Left cardiac atrium (tissue), 4 donors: Measurements from ENCODE around the gene ASPDH. TPM values are rescaled to one million over a fixed set of nuclear protein-coding genes. Genes with fewer than 3 reads are reported as not detected.

ENCODE experiments used
- ATAC-seq, 2 donors: fragments of 200-7000 bp; cut with Tn5 transposase; one replicate each; pipeline ENCODE4 v1.9.1; 2020; ENCODE audit warnings: mild to moderate bottlenecking in 2 of 2, moderate library complexity in 2 of 2
- DNase-seq: peaks from one replicate; pipeline ENCODE4 v3.0.0-alpha.2; 2020
- intact Hi-C, 2 donors: fragments of 100-400 bp; cut with DNase I; formaldehyde crosslinking; loops; one replicate each; pipeline versions ENCODE4 v1.14.1 to v1.15.1; 2022 to 2023
- long read RNA-seq: library from polyadenylated mRNA; unstranded; transcript quantifications from one replicate; pipeline ENCODE4 v2.0.0, GENCODE V29; 2021
- total RNA-seq, 2 donors: library from RNA; stranded (reverse); fragmentation: NEBNext Ultra II Directional; extraction: Animal tissue kit (Norgen Biotek cat#: 25700); gene quantifications; one replicate each; pipeline ENCODE4 v1.2.1, GENCODE V29; 2021
- donor health status: DM: no; HTN: yes; CAD: no.
- donor health status: DM: no; HTN: yes; CAD: no; lungs with severe emphysema.
- donor health status: DM: yes; HTN: yes; CAD: no.
- donor health status: Dilated cardiomyopathy.

The ASPDH gene
- total RNA-seq = not detected
- long read RNA-seq = 0 reads

- ATAC-seq = no peak
- intact Hi-C loops = no loop called here
- DNase-seq = no peak
These were observed at the start of gene ASPDH for GRCh38 chr19:50513746-50514345. Gene ASPDH, minus strand, starts transcription at chr19:50513913. Its CDS starts 90 bp downstream, at chr19:50513823.

GRCh38 chr19:50562996-50563395 is 49.3 kb upstream of the ASPDH start:
- DNase-seq = no peak
- intact Hi-C loops = no loop called here
- ATAC-seq = no peak

- DNase-seq (no peak), ATAC-seq (no peak)
- intact Hi-C loops = no loop called here
These were observed 48.6 kb upstream of the ASPDH start for GRCh38 chr19:50562329-50562728.

- no peak for ATAC-seq
- intact Hi-C loops = no loop called here
- DNase-seq = no peak
These were observed 45.9 kb upstream of the ASPDH start for GRCh38 chr19:50559636-50560035.

DNA sequence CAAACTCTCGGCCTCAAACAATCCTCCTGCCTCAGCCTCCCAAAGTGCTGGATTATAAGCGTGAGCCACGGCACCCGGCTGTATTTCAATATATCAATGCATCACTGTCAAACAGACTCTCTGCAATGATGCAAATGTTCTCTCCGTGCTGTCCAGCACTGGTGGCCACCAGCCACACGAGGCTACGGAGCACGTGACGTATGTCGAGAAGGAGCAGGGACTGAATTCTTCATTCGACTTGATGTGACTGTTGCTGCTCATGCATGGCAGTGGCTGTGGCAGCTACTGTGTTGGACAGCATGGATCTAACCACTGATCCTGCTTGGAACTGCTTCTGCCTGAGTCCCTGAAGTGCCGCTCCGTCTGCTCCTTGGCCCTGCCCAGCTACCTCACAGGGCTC is 44.7 kb upstream of the ASPDH start:
- ATAC-seq (no peak), DNase-seq (no peak)
- intact Hi-C loops = no loop called here

DNA sequence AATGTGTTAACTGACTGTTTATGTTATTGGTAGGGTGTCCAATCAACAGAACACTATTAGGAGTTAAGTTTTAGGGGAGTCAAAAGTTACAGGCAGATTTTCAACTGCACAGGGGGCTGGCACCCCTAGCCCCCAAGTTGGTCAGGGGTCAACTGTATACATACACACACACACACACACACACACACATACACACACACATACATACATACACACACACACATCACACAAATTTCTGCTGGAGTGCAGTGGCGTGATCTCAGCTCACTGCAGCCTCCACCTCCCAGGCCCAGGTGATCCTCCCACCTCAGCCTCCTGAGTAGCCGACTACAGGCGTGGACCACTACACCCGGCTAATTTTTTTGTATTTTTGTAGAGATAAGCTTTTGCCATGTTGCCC is 44.3 kb upstream of the ASPDH start:
- DNase-seq (no peak), ATAC-seq (no peak)
- intact Hi-C loops = no loop called here

DNA sequence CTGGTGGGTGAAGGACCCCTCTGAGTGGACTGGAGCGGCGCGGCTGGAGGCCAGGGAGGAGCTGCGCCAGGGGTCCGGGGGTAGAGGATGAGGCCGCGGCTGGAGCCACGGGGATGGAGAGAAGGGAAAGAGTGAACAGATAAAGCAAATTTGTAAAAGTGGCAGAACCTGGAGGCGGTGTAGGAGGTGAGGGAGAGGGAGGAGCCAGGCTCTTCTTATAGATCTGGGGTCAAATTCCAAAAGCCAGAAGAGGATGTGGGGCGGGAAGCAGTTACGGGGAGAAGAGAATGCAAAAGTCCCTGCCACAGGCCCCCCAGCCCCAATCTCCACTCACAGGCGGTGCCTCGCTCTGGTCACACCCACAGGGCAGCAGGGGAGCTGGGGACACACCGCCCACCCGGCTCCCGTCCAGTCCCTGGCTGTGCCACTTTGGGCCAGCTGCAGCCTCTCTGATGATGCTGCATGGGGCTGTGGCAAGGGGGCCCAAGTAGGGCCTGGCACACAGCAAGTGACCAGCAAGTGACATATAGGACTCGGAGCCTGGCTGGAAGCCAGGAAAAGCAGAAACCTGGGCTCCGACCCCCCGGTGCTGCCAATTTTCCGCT is 43.4 kb upstream of the ASPDH start:
- intact Hi-C loops = no loop called here
- ATAC-seq = no peak
- no peak for DNase-seq

DNA sequence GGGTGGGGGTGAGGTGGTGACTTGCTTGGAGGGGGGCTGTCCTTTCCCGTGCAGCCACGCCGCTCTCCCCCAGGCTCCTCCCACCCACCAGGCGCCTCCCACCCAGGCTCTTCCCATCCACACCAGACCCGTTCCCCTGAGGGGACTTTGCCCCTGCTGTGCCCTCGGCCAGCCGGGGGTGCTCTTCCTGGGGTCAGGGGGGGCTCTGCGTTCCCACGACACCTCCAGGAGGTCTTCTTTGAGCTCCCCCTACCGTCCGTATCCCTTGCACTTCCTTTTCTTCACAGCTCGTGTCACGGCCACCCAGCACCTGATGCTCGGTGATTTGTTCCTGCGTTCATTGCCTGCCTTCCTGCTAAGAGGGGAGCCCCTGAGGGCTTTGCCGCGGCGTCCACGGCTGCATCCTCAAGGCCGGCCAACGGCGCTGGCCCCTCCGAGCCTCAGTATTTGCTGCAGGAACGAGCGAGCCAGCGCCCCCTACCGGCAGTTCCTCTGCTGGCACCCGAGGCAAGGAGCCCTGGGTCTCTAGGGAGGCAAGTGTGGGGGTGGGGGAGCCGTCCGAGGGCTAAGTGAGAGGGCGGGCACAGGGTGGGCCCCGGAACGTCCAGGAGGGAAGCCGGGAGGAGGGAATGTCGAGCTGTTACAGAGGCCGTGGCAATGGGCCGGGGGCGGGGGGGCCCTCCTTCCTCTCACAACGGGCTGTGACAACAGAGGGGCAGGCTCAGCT is 42.7 kb upstream of the ASPDH start:
- DNase-seq = peak; percentile 86
- intact Hi-C loops = no loop called here
- ATAC-seq = peak; percentile 83 to 87

DNA sequence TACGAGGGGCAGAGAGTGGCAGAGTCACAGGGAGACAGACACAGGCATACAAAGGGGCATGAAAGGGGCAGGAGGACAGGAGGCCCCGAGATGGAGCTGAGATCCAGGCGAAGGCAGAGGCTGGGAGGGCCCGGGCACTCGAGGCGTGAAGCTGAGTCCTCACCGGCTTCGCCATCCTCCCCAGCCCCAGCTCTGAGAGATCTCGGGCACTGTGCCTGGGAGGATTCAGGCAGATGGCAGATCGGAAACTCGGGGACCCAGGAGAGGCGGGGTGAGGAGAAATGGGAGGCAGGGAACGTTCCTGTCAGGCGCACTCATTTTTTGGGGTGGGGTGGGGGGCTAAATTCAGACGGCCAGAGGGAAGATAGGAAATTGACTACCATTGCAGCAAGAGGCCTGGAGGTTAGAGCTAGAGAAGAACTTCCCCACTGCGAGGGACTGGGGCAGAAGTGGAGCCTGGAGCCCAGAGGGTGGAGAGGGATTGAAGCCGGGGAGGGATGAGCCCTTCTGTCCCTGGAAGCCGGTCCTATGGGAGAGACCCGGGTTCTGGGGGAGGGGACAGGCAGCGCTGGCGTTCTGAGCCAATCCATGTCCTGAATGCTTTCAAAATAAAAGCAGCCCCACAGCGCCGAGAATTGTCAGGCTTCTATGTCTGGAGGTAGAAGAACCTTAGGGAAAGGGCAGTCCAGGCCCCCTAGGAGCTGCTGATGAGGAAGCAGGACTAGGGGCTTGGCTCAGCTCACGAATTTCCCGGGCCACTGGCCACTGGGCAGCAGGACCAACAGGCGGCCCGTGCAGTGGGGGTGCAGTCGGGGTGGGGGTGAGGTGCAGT is 42.0 kb upstream of the ASPDH start:
- intact Hi-C loops = no loop called here
- ATAC-seq = peak; percentile 7 to 13
- no peak for DNase-seq

- intact Hi-C loops = no loop called here
- no peak for DNase-seq
- no peak for ATAC-seq
These were observed 41.3 kb upstream of the ASPDH start for GRCh38 chr19:50555033-50555432.

DNA sequence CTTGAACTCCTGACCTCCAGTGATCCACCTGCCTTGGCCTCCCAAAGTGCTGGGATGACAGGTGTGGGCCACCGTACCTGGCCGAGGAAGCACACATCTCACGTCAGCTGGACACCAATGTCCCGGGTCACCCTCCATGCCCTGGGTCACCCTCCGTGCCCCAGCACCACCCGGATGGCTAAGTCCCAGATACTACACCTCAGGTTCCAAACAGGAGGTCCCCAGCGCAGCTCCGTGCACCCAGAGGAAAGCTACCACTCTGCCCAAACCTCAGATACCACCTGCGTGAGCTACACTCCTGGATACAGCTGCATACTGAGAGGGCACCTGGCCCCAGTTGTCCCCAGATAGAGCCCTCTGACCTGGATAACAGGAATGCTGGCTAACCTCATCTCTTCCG is 40.5 kb upstream of the ASPDH start:
- ATAC-seq = no peak
- intact Hi-C loops = no loop called here
- DNase-seq = no peak

DNA sequence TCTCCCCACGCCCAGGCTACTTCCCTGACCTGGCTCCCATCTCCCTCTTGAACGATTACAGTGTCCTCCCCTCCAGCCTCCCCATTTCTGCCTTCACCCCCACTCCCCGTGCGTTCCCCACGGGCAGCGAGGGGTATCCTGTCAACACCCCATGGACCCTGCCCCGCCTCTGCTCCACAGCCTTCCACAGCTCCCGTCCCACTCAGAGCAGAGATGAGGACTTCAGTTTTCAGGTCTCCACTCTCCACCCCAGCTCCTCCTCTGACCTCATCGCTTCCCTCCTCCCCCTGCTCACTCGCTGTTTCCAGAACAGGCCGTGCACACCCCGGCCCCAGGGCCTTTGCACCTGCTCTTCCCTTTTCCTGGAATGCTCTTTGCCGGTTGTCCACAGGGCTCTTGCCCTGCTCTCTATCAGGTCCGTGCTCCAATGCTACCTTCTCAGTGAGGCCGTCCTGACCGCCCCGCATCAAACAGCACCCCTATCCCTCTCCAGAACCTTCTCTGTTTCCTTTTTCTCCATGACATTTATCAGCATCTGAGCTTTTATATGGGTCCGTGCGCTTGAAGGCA is 39.5 kb upstream of the ASPDH start:
- no peak for ATAC-seq
- DNase-seq = no peak
- intact Hi-C loops = no loop called here

DNA sequence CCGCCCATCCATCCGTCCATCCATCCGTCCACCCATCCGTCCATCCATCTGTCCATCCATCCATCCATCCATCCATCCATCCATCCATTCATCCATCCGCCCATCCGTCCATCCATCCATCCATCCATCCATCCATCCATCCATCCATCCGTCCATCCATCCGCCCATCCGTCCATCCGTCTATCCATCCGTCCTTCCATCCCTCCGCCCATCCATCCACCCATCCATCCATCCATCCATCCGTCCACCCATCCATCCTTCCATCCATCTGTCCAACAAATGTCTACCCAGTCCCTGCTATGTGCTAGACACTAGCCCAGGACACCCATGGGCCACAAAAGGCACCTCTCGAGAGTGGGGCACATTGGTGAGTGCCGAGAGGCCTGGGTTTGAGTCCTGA is 38.8 kb upstream of the ASPDH start:
- intact Hi-C loops = no loop called here

GRCh38 chr19:50551715-50552187 is 38.0 kb upstream of the ASPDH start:
- intact Hi-C loops = no loop called here

More for the DNA sequence above, 38.8 kb upstream of the ASPDH start:
- DNase-seq (no peak), ATAC-seq (no peak)

DNA sequence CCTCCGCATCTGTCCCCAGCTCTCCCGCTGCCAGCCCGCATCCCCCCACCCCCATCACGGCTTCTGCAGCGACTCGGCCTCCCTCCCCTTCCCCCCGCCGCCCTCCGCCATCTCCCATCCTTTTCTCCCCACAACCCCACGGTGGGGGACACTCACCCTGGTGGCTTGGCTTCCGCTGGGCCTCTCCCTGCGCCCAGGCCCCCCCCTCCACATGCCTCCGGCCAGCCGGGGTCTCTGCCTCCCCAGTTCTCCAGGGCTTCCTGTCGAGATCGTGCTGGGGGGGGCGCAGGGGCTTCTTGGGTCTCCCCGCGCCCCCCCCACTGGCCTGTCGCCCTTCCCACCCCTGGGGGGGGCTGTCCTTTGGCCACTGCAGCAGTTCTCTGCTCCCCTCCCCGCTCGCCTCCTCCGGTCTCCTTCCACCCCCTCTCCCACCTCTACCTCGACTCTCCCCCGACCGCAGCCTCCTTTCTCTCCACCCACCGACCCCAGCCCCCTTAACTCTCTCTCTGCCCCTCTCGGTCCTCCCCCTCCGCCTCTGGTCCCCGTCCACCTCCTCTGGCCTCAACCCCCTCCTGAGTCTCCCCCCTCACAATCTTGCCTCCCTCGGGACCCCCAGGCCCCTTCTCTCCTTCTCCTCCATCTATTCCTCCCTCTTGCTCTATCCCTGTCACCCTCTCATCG is 37.5 kb upstream of the ASPDH start:
- DNase-seq (no peak), ATAC-seq (no peak)
- intact Hi-C loops = no loop called here

More at GRCh38 chr19:50551715-50552187, 38.0 kb upstream of the ASPDH start:
- no peak for DNase-seq
- no peak for ATAC-seq

DNA sequence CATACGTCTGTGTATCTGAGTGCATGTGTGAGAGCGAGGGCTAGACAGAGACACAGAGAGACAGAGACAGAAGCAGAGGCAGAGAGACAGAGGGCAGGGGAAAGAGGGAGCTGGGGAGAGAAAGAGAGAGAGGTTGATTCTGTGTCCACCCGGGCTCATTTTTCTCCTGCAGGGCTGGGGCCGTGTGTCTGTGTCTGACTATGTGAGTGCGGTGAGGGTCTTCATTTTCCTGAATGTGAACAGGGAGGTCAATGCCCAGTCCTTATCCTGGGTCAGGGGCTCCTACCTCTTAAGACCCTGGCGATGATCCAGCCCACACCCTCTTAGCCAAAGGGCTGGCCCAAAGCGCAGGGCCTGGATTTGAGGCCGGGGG is 36.9 kb upstream of the ASPDH start:
- DNase-seq (no peak), ATAC-seq (no peak)
- intact Hi-C loops = no loop called here

GRCh38 chr19:50549927-50550593 is 36.3 kb upstream of the ASPDH start:
- no peak for ATAC-seq
- intact Hi-C loops = no loop called here
- no peak for DNase-seq
